OCI-LY7 (cell line): ENCODE measurements around the gene NCAPD2. TPM values are rescaled to one million over a fixed set of nuclear protein-coding genes. Genes with fewer than 3 reads are reported as not detected.
A peak's percentile ranks its signal among the peaks of the same experiment; 100 is the strongest.

ENCODE experiments used
- BruUV-seq: library from RNA; stranded (reverse); fragments of 400-500 nt; replicated peaks from 2 replicates; lab custom pipeline; 2021; lab: Mats Ljungman, UMichigan
- CTCF ChIA-PET: fragments of 300-600 bp; sonication (Branson Sonifier 250); formaldehyde crosslinking; loops from one replicate; lab custom pipeline; 2022; ENCODE audit warnings: antibody characterized with exemption; ENCODE audit not compliant: unreplicated experiment; lab: Charles Lee
- POLR2A ChIA-PET: fragments of 300-600 bp; sonication (Branson Sonifier 250); formaldehyde crosslinking; loops from one replicate; lab custom pipeline; 2022; ENCODE audit warnings: antibody characterized with exemption; lab: Charles Lee
- DNase-seq: peaks from one replicate; pipeline ENCODE4 v3.0.0-alpha.2; 2015; ENCODE audit warnings: low spot score
- H2AFZ ChIP-seq: fragments of 200-600 bp; sonication (generic), shearing (Covaris generic); 2 replicates; pipeline ENCODE4 v1.6.1; 2014; ENCODE audit warnings: mild to moderate bottlenecking, antibody characterized with exemption, low read length, moderate library complexity
- H3K27ac ChIP-seq: fragments of 200-600 bp; sonication (generic); 2 replicates; pipeline ENCODE4 v1.5.1; 2014; ENCODE audit warnings: mixed run types, low read depth, mild to moderate bottlenecking, moderate library complexity, low read length, inconsistent platforms; ENCODE audit not compliant: poor library complexity, severe bottlenecking
- H3K36me3 ChIP-seq: fragments of 200-600 bp; sonication (generic); 2 replicates; pipeline ENCODE4 v1.6.1; 2014; ENCODE audit warnings: mild to moderate bottlenecking, antibody characterized with exemption, low read length, moderate library complexity, mixed read lengths; ENCODE audit not compliant: insufficient read depth
- H3K4me1 ChIP-seq: fragments of 200-600 bp; sonication (generic); 2 replicates; pipeline ENCODE4 v1.5.1; 2014; ENCODE audit warnings: mild to moderate bottlenecking, low read length; ENCODE audit not compliant: insufficient read depth, poor library complexity, severe bottlenecking
- H3K4me2 ChIP-seq: fragments of 200-600 bp; sonication (generic); 2 replicates; pipeline ENCODE4 v1.6.1; 2014; ENCODE audit warnings: mild to moderate bottlenecking, low read length
- H3K4me3 ChIP-seq: fragments of 200-600 bp; sonication (generic); 2 replicates; pipeline ENCODE4 v1.5.1; 2014; ENCODE audit warnings: mild to moderate bottlenecking, low read depth, low read length; ENCODE audit not compliant: poor library complexity, severe bottlenecking
- H3K79me2 ChIP-seq: fragments of 200-600 bp; sonication (generic); 2 replicates; pipeline ENCODE4 v1.6.1; 2016; ENCODE audit warnings: low read depth, mild to moderate bottlenecking, low read length, moderate library complexity, mixed read lengths; ENCODE audit not compliant: insufficient read depth
- H3K9me2 ChIP-seq: fragments of 200-600 bp; sonication (generic); 2 replicates; pipeline ENCODE4 v1.6.1; 2016; ENCODE audit warnings: mild to moderate bottlenecking, low read length, mixed read lengths; ENCODE audit not compliant: insufficient read depth
- H3K9me3 ChIP-seq: fragments of 200-600 bp; sonication (generic); 2 replicates; pipeline ENCODE4 v1.6.1; 2014; ENCODE audit warnings: mild to moderate bottlenecking, mixed run types, low read length, mixed read lengths
- H4K20me1 ChIP-seq: fragments of 200-600 bp; sonication (generic); 2 replicates; pipeline ENCODE4 v1.6.1; 2014; ENCODE audit warnings: mild to moderate bottlenecking, antibody characterized with exemption, low read length, moderate library complexity, mixed read lengths; ENCODE audit not compliant: insufficient read depth
- EZH2phosphoT487 ChIP-seq: fragments of 200-600 bp; sonication (generic); IDR thresholded peaks from 2 replicates; pipeline ENCODE4 v1.6.1; 2018; ENCODE audit warnings: low read depth, borderline replicate concordance, mild to moderate bottlenecking, mixed run types, antibody characterized with exemption, low read length, moderate library complexity, mixed read lengths
- intact Hi-C: fragments of 100-400 bp; cut with micrococcal nuclease; formaldehyde crosslinking; loops from one replicate; pipeline ENCODE4 v1.10.0; 2022; ENCODE audit not compliant: unreplicated experiment
- total RNA-seq, 2 experiments: library from RNA; depleted of rRNA in 1 of 2; stranded (reverse); fragments of >200 nt in 1 of 2; shearing (Covaris generic) in 1 of 2; gene quantifications; 2 replicates each; pipeline ENCODE4 v1.2.3, GENCODE V29; 2014 to 2022
- TF ChIP-seq, protein P1 (sequence below): fragments of 200-600 bp; sonication (generic); conservative IDR thresholded peaks from 2 replicates; pipeline ENCODE4 v1.5.1; 2014; ENCODE audit warnings: mild to moderate bottlenecking, antibody characterized with exemption, low read length, moderate library complexity, mixed read lengths

Gene NCAPD2
- total RNA-seq, 2 experiments from 2014 or later, result 157 to 225 TPM

DNA sequence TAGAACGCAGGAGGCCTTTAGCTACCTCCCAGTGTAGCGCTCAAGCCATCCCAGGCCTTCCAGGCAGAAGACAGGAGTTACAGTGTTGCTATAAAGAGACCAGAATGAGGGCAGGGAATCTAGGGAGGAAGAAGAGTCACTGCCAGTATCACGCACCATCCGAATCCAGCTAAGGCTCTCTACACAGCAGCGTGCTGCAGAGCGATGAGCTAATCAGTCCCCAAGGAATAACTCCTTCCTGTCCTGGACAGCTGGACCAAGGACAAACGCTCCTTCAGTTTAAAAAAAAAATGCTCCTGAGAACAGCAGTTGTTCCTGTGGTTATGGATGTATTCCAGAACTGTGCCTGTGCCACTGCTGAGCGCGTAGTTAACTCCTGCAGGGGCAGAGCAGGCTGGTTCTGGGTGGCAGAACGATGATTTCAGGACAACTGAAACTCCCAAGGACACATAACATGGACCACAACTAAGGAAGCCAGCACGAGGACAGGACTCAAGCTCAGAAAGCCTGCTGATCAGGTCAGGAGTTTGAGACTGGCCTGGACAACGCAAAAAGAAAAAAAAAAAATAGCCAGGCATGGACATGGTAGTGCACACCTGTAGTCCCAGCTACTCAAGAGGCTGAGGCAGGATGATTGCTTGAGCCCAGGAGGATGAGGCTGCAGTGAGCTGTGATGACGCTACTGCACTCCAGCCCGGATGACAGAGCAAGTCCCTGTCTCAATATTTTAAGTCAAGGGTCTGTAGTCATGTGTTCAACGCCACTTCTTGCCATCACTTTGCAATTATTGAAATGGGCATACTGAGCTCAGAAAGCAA, 59.4 kb downstream of the NCAPD2 start:
- intact Hi-C loops, result no loop called here
- no peak for DNase-seq
- Histone ChIP-seq H3K27ac (no peak overlapping the region), H3K79me2 (peaks cover 39% of the 10 kb centered on the region), H2AFZ (no peak overlapping the region), H3K36me3 (peaks cover 65% of the 10 kb centered on the region), H3K9me2 (no peaks in the 10 kb centered on the region), H3K4me3 (peak overlapping the region; percentile 92), H3K9me3 (no peaks in the 10 kb centered on the region), H4K20me1 (no peaks in the 10 kb centered on the region; the same call in 1 of the 2 replicates), H3K4me1 (peaks cover 36% of the 10 kb centered on the region), H3K4me2 (peak overlapping the region; percentile 92)
- TF ChIP-seq, protein P1, sequence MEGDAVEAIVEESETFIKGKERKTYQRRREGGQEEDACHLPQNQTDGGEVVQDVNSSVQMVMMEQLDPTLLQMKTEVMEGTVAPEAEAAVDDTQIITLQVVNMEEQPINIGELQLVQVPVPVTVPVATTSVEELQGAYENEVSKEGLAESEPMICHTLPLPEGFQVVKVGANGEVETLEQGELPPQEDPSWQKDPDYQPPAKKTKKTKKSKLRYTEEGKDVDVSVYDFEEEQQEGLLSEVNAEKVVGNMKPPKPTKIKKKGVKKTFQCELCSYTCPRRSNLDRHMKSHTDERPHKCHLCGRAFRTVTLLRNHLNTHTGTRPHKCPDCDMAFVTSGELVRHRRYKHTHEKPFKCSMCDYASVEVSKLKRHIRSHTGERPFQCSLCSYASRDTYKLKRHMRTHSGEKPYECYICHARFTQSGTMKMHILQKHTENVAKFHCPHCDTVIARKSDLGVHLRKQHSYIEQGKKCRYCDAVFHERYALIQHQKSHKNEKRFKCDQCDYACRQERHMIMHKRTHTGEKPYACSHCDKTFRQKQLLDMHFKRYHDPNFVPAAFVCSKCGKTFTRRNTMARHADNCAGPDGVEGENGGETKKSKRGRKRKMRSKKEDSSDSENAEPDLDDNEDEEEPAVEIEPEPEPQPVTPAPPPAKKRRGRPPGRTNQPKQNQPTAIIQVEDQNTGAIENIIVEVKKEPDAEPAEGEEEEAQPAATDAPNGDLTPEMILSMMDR, result no peak
- no peak for TF ChIP-seq EZH2phosphoT487
- ChIA-PET CTCF (interaction anchor here (0.6 to 1.2 kb wide), 5 partner anchors 13 to 120 kb away, joined by 3 to 5 read pairs (median 3); no protein-coding TSS in a partner anchor), POLR2A (interaction anchor here (0.6 to 1.6 kb wide), 8 partner anchors 13 to 1338 kb away, joined by 3 to 8 read pairs (median 4); partner anchors contain the start of gene GAPDH)
- no TSS peak for BruUV-seq

DNA sequence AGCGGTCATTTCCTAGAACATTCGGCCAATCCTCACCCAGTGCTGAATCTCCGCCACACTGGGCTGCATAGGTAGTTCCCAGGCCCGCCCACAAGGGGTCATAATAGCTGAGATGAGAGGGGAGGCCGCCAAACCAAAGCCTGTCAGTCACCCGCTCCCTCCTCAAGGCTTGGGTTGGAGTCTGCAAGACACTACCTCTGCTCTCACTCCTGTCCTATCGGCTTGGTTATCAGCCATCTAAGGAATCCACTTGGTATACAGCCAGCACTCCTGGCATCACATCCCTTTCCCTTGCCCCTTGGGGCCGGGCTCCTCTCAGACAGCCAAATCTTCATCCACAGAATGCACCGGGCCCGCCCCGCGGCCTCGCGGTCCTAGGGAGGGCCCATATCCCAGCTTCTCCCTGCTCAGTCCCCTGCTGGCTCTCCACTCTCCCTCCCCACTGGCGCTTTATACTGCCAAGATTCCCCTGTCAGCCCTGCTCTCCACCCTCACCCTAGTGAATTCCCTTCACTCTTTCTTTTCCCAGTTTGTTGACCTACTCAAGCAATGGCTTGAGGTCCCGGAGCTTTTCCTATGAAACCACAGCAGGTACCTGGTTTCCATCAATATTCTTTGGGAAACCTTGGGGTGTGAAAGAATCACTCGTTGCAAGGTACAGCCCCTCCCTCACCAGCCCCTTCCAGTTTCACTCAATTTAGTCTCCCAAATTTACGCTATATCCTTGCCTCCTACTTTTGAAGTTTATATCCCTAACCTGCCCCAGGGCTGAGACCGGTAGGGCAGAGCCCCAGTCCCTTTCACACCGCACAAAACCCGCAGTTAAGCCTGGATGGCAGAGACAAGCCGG, 60.5 kb downstream of the NCAPD2 start:
- ChIA-PET CTCF (interaction anchor here (0.6 to 1.2 kb wide), 3 partner anchors 14 to 120 kb away, joined by 3 to 5 read pairs (median 4); no protein-coding TSS in a partner anchor), POLR2A (interaction anchor here (0.6 to 1.4 kb wide), 5 partner anchors 9 to 398 kb away, joined by 3 to 8 read pairs (median 3); partner anchors contain the start of gene GAPDH)
- H3K9me3 ChIP-seq, result no peaks in the 10 kb centered on the region
- H3K9me2 ChIP-seq, result no peaks in the 10 kb centered on the region
- no peak overlapping the region for H2AFZ ChIP-seq
- peaks cover 39% of the 10 kb centered on the region for H3K79me2 ChIP-seq
- no TSS peak for BruUV-seq
- peaks cover 40% of the 10 kb centered on the region for H3K4me1 ChIP-seq
- no peak for TF ChIP-seq EZH2phosphoT487
- TF ChIP-seq, protein P1, result peak; percentile 81
- DNase-seq, result peak; percentile 91
- intact Hi-C loops, result loop anchor here (1.0 to 5.0 kb wide), 4 partner anchors 131 to 273 kb away; partner anchors contain the start of gene P3H3
- H3K27ac ChIP-seq, result peak overlapping the region; percentile 49
- H4K20me1 ChIP-seq, result no peaks in the 10 kb centered on the region; the same call in 1 of the 2 replicates
- H3K4me2 ChIP-seq, result peak overlapping the region; percentile 92
- H3K36me3 ChIP-seq, result peaks cover 63% of the 10 kb centered on the region
- H3K4me3 ChIP-seq, result peak overlapping the region; percentile 92
